SU-DHL-6 (cell line): ENCODE measurements around the gene HIRIP3.

Experiments used
- H2AFZ ChIP-seq: fragments of 200-600 bp; sonication (generic); 2 replicates; pipeline ENCODE4 v1.6.1; 2014; ENCODE audit warnings: low read depth, mild to moderate bottlenecking, moderate library complexity, mixed read lengths, antibody characterized with exemption, low read length; ENCODE audit not compliant: severe bottlenecking
- H3F3A ChIP-seq: fragments of 200-600 bp; shearing (Covaris generic); 2 replicates; pipeline ENCODE4 v1.6.0; 2016; ENCODE audit warnings: antibody characterized with exemption, mild to moderate bottlenecking; ENCODE audit not compliant: insufficient read depth
- H3K27ac ChIP-seq: fragments of 200-600 bp; sonication (generic); 2 replicates; pipeline ENCODE4 v1.5.1; 2016; ENCODE audit warnings: low read depth, mild to moderate bottlenecking, low read length, moderate library complexity, mixed read lengths
- H3K27me3 ChIP-seq: fragments of 200-600 bp; sonication (generic), shearing (Covaris generic); 2 replicates; pipeline ENCODE4 v1.6.0; 2014; ENCODE audit warnings: mild to moderate bottlenecking, low read length
- H3K36me3 ChIP-seq: fragments of 200-600 bp; sonication (generic); 2 replicates; pipeline ENCODE4 v1.6.1; 2014; ENCODE audit warnings: mild to moderate bottlenecking, low read length, mixed read lengths
- H3K4me2 ChIP-seq: fragments of 300-600, 200-600 bp; shearing (Covaris generic), sonication (generic); 2 replicates; pipeline ENCODE4 v1.6.0; 2014; ENCODE audit warnings: low read length, low read depth, mild to moderate bottlenecking; ENCODE audit not compliant: poor library complexity, severe bottlenecking
- H3K4me3 ChIP-seq: fragments of 200-600 bp; sonication (generic); 2 replicates; pipeline ENCODE4 v1.5.1; 2014; ENCODE audit warnings: antibody characterized with exemption, low read length, mild to moderate bottlenecking, mixed read lengths; ENCODE audit not compliant: insufficient read depth, poor library complexity, severe bottlenecking
- H3K79me2 ChIP-seq: fragments of 200-600 bp; sonication (generic); 2 replicates; pipeline ENCODE4 v1.6.1; 2014; ENCODE audit warnings: mild to moderate bottlenecking, low read length, moderate library complexity; ENCODE audit not compliant: insufficient read depth
- H3K9ac ChIP-seq: fragments of 200-600 bp; sonication (generic); 2 replicates; pipeline ENCODE4 v1.7.0; 2014; ENCODE audit warnings: mild to moderate bottlenecking, low read length
- H3K9me2 ChIP-seq: fragments of 200-600 bp; sonication (generic); replicated peaks from 2 replicates; pipeline ENCODE4 v1.6.1; 2014; ENCODE audit warnings: low read length; ENCODE audit not compliant: insufficient read depth
- H3K9me3 ChIP-seq: fragments of 200-600 bp; sonication (generic); 2 replicates; pipeline ENCODE4 v1.6.1; 2014; ENCODE audit warnings: low read length, mixed read lengths; ENCODE audit not compliant: insufficient read depth
- H4K20me1 ChIP-seq: fragments of 200-600 bp; sonication (generic); 2 replicates; pipeline ENCODE4 v1.6.1; 2014; ENCODE audit warnings: low read depth, mild to moderate bottlenecking, antibody characterized with exemption, low read length, moderate library complexity, mixed read lengths
- EZH2phosphoT487 ChIP-seq: fragments of 200-600 bp; sonication (generic), shearing (Covaris generic); conservative IDR thresholded peaks from 2 replicates; pipeline ENCODE4 v1.6.1; 2018; ENCODE audit warnings: mild to moderate bottlenecking, antibody characterized with exemption, low read length, moderate library complexity, mixed read lengths
- TF ChIP-seq, protein P1 (sequence below): fragments of 200-600 bp; sonication (generic); IDR thresholded peaks from one replicate; pipeline ENCODE4 v1.5.1; 2017; ENCODE audit warnings: antibody characterized with exemption, mild to moderate bottlenecking, low read length, moderate library complexity; ENCODE audit not compliant: insufficient read depth, poor library complexity, severe bottlenecking

Gene HIRIP3

GRCh38 chr16:30003670-30004423 is 8.4 kb upstream of the HIRIP3 start:
- Histone ChIP-seq H3K27ac (no peak overlapping the region), H2AFZ (no peak overlapping the region), H4K20me1 (no peaks in the 10 kb centered on the region), H3K79me2 (no peaks in the 10 kb centered on the region), H3K4me2 (no peak overlapping the region), H3K36me3 (no peaks in the 10 kb centered on the region), H3K9me2 (no peaks in the 10 kb centered on the region), H3K9ac (no peak overlapping the region), H3K9me3 (no peaks in the 10 kb centered on the region), H3K27me3 (no peaks in the 10 kb centered on the region), H3F3A (no peaks in the 10 kb centered on the region), H3K4me3 (no peak overlapping the region)
- TF ChIP-seq EZH2phosphoT487 = no peak
- TF ChIP-seq, protein P1, sequence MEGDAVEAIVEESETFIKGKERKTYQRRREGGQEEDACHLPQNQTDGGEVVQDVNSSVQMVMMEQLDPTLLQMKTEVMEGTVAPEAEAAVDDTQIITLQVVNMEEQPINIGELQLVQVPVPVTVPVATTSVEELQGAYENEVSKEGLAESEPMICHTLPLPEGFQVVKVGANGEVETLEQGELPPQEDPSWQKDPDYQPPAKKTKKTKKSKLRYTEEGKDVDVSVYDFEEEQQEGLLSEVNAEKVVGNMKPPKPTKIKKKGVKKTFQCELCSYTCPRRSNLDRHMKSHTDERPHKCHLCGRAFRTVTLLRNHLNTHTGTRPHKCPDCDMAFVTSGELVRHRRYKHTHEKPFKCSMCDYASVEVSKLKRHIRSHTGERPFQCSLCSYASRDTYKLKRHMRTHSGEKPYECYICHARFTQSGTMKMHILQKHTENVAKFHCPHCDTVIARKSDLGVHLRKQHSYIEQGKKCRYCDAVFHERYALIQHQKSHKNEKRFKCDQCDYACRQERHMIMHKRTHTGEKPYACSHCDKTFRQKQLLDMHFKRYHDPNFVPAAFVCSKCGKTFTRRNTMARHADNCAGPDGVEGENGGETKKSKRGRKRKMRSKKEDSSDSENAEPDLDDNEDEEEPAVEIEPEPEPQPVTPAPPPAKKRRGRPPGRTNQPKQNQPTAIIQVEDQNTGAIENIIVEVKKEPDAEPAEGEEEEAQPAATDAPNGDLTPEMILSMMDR = no peak

DNA sequence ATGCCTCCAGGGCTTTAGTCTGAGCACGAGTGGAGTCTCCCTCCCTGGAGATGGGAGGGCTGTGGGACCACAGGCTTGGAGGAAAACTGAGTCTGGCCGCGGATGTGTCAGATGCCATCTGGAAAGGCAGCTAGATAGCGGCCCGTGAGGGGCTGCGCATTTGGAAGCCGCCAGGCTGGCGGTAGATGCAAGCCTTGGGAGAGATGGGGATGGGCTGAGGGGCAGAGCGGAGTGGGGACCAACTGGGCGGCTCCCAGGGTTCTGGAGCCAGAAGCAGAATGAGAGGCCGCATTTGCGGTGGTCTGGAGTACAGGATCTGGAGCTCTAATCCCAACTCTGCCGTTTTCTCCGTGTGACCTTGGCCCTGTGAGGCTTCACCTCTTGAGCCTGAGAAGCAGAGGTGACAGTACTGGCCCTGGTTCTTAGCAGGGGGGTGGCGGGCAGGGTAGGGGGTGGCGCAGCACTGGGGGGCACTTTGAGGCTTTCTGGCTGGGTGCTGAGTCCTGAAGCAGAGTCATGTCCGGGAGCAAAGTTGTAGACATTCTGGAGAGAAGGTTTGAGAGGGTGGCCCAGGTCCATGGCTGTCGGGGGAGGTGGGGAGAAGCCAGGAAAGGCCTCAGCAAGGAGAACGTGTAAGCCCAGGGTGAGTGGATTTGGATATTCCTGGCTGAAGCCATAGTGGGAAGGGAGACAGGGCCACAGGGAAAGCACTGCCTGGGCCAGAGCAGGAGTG is 7.4 kb upstream of the HIRIP3 start:
- no peaks in the 10 kb centered on the region for H4K20me1 ChIP-seq
- no peak overlapping the region for H3K4me2 ChIP-seq
- no peak overlapping the region for H3K9ac ChIP-seq
- no peaks in the 10 kb centered on the region for H3K27me3 ChIP-seq
- H2AFZ ChIP-seq = no peak overlapping the region
- TF ChIP-seq EZH2phosphoT487 = no peak
- TF ChIP-seq, protein P1 = no peak
- no peak overlapping the region for H3K27ac ChIP-seq
- H3K9me3 ChIP-seq = no peaks in the 10 kb centered on the region
- H3F3A ChIP-seq = no peaks in the 10 kb centered on the region
- H3K4me3 ChIP-seq = no peak overlapping the region
- H3K36me3 ChIP-seq = no peaks in the 10 kb centered on the region
- H3K79me2 ChIP-seq = no peaks in the 10 kb centered on the region
- no peaks in the 10 kb centered on the region for H3K9me2 ChIP-seq

DNA sequence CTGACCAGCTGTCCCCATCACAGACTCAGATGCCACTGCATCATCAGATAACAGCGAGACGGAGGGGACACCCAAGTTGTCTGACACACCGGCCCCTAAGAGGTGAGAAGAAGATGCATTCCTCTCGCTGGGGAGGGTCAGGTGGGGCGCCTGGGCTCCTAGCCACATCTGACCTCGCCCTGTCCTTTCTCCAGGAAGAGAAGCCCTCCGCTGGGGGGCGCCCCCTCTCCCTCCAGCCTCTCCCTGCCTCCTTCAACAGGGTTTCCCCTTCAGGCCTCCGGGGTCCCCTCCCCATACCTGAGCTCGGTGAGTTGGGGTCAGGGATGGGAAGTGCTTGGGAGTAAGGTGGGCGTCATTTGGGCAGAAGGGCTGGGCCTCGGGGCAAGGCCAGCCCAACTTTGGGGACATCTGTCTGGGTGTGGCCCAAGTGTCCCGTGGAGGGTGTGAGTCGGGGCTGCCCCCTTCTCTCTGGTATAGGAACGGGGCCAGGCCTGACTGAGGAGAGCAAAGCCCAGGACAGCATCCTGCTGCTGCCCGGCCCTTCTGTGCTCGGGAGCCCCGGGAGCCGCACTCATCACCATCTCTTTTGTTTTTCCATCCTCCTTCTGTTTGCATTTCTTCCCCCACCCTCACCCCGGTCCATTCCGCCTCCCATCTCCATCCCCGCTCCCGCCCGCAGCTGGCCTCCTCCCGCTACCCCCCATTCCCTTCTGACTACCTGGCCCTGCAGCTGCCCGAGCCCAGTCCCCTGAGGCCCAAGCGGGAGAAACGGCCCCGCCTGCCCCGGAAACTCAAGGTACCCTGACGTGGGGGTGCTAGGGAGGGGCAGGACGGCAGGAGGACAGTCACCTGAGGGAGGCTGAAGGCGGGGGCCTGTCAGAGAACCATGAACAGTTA is 5.6 kb upstream of the HIRIP3 start:
- Histone ChIP-seq H2AFZ (no peak overlapping the region), H3F3A (no peaks in the 10 kb centered on the region), H3K27me3 (no peaks in the 10 kb centered on the region), H3K36me3 (no peaks in the 10 kb centered on the region), H3K4me3 (no peak overlapping the region), H3K79me2 (peaks cover 11% of the 10 kb centered on the region), H3K27ac (no peak overlapping the region), H3K9me3 (no peaks in the 10 kb centered on the region), H3K9ac (no peak overlapping the region), H4K20me1 (no peaks in the 10 kb centered on the region), H3K9me2 (no peaks in the 10 kb centered on the region), H3K4me2 (no peak overlapping the region)
- TF ChIP-seq, protein P1 = no peak
- TF ChIP-seq EZH2phosphoT487 = no peak
